LHCN-M2 (cell line): ENCODE measurements around the gene S1PR3. TPM values are rescaled to one million over a fixed set of nuclear protein-coding genes. Genes with fewer than 3 reads are reported as not detected.
A peak's percentile ranks its signal among the peaks of the same experiment; 100 is the strongest.

ENCODE experiments used
- DNase-seq: peaks from one replicate; pipeline ENCODE4 v3.0.0-alpha.2; 2012; ENCODE audit warnings: low read depth
- total RNA-seq: library from RNA; depleted of rRNA; stranded (reverse); fragments of >200 nt; gene quantifications from 2 replicates; pipeline ENCODE4 v1.2.3, GENCODE V29; 2014; rRNA removed

The S1PR3 gene
- total RNA-seq, 1 experiment from 2014 or later: 3.2 TPM

DNA sequence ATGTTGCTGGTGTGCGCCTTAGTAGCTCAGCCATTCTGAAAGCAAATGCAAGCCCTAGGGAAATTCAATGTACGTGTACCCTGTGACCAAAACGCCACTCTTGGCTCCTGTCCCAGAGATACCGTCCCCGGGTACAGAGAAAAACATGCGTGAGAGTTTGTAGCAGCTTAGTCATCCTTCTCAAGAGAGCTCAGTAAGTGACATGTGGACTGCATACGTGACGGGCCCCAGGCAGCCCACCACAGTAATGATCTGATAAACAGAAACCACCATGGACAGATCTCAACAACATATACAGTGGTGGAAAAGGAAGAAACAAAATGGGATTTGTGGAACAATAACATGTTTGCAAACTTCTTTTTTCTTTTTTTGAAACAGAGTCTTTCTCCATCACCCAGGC is 45.1 kb downstream of the S1PR3 start:
- no peak for DNase-seq

DNA sequence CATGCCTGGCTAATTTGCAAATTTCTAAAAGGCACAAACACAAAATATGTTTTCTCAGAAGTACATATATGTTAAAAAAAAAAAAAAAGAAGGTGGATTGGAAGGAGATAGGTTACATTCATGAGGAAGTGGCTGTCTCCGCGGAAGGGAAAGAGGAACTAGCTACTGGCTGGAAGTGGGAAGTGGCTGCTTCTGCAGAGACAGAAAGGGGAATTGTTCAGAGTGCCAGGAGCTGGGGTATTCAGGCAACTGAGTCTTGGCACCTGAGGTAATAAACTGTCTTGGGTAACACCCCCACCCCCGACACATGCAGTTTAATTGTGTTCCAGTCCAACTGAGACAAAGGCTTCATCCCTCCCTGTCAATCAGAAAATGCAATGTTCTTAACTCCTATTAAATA is 45.6 kb downstream of the S1PR3 start:
- DNase-seq: no peak

DNA sequence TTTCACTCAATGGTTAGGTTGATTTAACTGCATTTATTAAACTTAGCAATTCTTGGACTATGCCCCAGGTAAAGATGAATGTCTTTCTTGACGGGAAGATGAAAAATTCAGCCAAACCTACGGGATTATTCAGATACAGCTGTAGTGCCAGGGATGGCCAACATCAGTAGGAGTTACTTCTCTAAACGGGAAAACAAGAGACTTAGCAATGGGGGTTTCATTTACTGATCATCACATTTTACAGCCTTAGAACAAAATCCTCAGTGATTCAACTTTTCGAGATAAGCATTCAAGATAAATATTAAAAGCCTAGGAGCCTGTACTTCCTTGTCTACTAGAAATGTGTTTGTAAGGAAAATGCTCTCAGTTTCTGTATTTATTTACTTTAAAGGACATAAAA is 46.1 kb downstream of the S1PR3 start:
- no peak for DNase-seq

DNA sequence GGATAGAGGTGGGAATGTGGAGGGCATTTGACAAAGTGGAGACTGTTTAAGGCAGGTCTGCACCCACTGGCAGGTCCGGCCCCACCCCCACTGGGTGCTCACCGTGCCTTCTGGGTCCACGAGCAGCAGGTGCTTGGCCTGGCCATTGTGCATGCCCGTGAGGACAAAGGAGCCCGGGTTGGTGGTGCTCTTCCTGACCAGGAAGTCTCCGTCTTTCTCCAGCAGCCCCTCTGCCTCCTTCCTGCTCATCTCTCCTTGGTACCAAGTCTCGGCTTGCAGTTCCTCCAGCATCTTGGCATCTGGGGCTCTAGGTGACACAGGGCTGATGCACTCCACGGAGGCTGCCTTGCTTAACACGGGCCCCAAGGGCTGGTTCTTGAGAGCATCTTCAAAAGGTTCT is 46.6 kb downstream of the S1PR3 start:
- DNase-seq: no peak

DNA sequence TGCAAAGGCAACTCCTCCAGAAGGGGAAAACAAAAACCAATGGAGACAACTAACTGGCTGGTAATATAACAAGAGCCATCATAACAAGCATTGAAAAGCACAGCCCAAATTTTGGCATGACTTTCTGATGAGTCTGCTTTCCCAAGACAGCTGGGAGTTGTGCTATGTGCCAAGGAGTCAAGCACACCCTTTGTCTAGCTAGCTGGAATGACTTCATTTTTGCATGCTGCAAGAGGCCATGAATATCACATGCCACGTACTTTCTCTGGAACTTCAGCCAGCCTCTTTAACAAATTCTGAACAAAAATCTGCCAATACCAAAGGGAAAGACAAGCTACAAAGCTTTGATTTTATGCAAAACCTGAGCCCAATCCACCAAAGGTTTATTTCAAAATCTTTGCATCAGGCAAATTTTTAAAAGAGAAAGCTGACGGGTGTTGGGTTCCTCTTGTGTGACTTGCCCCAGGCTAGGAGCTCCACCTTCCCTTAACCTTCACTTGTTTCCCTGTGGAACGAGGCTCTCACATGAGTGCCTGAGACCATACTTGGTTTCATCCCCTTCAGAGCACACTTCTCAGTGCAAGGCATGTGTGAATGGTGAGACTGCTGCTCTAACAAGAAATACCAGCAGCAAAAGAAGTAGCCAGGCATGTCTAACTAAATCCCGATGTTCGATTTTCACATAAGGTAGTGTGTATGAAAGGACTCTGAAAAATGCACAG is 47.3 kb downstream of the S1PR3 start:
- DNase-seq: peak; percentile 74

DNA sequence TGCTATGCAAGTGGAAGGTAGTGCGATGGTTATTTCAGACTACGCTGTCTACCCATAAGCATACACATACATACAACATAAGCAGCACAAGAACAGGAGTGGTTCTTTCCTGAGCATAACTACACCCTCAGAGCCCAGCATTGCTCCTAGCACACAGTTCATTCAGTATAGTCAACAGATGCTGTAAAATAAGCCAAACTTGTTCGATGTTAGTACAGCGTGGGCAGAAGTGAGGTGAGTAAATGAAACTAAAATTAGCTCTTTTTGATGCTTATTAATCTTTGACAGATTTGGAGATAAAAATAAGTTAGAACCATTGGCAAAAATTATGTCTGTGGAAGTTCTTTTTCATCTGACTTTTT is 47.8 kb downstream of the S1PR3 start:
- DNase-seq: no peak

DNA sequence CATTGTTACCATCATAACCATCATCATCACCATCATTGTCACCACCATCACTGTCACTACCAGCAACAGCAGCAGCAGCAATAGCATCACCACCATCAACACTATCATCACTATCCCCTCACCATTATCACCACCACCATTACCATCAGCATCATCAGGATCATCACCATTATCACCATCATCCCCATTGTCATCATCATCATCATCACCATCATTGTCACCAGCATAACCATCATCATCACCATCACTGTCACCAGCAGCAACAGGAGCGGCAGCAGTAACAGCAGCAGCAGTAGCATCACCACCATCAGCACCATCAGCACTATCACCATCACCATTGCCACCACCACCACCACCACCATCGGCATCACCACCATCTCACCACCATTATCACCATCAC is 48.4 kb downstream of the S1PR3 start:
- DNase-seq: no peak

DNA sequence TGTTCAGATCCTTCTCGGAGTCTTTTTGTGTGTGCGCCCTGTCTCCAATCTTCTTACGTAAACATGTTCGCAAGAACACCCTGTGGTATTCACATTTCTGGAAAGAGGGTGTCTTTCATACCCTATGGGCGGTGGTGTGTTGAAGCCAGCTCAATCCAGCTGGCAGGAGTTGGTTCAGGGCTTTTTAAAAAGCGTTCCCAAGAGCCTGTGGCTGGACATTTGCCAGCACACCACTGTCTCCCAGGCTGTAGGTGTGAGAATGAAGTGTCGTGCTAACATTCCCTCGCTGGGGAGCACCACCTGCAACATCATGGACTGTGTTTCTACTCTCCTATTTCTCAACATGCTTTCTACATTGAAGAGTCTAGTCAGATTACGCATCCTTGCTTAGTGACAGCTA is 51.7 kb downstream of the S1PR3 start:
- DNase-seq: no peak

DNA sequence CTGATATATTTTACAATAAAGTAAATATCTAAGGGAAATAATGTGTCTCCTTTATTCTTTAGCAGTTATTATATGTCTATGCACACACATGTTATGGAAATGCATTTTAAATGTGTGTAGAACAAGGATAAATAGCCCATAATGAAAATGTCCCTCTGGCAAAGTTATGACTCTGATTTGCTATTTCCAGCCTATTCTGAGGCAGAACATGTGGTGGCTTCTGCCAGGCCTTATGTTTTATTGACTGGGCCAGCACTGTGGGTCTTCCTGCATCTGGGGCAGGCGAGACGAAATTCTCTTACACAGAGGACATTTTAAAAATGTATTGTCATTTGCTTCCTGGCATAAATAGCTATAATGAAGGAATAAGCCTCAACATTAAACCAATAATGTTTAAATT is 52.8 kb downstream of the S1PR3 start:
- DNase-seq: no peak

DNA sequence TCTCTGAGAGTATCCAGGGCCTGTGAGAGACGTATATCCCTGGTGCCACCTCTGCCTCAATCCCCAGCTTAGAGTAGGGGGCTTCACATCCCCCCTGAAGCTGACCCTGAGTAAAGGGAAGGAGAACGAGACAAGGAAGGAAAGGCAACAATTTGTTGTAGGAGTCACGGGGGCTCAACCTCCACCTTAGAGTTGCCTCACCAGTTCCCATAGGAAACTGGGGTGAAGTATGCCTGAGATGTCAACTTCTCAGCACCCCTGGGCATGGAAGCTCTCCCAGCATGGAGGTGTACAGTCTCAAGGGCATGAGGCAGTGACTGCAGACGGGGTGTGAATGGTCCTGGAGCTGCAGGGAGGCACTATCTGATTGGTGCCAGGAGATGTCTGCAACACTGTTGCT is 53.6 kb downstream of the S1PR3 start:
- no peak for DNase-seq

DNA sequence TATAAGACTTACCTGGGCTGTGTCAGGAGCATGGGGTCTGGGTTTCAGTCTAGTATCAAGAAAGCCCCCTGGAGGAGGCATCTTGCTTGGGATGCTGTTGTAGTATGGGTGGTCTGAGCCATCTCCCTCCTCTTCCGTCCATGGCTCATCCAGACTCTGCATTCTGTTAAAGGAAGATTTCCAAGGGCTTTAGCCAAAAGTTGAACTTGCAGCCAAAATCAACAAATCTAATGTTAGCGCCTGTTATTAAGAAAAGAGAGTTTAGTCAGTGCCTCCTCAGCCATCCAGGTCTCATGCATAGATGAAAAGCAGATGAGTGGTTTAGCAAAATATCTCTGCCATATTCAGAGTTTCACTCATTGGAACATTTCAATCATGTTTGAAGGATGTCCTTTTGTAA is 55.6 kb downstream of the S1PR3 start:
- no peak for DNase-seq

DNA sequence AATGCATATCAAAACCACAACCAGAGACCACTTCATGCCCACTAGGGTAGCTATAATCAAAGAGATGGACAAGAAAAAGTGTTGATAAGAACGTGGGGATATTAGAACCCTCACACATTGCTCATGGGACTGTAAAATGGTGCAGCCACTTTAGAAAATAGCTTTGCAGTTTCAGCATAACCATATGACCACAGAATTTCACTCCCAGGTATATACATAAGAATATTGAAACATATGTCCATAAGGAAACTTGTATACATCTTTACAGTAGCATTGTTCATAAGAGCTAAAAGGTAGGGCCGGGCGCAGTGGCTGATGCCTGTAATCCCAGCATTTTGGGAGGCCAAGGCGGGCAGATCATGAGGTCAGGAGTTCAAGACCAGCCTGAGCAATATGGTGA is 56.4 kb downstream of the S1PR3 start:
- no peak for DNase-seq

DNA sequence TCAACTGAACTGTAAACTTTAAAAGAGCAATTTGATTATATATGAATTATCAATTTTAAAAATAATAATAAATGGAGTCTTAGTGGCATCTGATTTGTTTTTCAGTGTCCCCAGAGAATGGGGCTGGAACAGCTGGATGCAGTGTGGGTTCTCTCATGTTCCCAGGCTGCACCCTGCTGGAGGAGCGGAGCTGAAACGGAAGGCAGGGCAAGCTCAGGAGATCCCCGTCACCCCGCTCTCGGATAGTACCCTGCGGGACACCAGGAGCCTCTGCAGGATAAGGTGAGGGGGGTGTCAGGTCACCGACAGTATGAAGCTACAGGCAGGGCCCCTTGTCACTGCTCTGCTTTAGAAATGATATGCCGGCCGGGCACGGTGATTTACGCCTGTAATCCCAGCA is 57.3 kb downstream of the S1PR3 start:
- DNase-seq: no peak

DNA sequence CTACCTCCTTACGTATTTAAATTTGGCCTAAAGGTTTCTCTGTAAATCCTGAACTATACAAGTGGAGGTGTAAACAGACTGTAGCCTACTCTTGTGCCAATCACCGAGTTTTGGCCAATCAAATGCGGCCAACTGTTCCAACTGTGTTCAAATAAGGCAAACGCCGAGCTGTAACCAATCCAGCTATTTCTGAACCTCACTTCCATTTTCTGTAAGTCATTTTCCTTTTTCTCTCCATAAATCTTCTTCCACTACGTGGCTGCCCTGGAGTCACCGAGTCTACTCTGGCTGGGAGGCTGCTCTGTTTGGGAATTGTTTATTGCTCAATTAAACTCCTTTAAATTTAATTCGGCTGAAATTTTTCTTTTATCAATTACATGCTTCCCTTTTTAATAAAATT is 58.4 kb downstream of the S1PR3 start:
- no peak for DNase-seq

DNA sequence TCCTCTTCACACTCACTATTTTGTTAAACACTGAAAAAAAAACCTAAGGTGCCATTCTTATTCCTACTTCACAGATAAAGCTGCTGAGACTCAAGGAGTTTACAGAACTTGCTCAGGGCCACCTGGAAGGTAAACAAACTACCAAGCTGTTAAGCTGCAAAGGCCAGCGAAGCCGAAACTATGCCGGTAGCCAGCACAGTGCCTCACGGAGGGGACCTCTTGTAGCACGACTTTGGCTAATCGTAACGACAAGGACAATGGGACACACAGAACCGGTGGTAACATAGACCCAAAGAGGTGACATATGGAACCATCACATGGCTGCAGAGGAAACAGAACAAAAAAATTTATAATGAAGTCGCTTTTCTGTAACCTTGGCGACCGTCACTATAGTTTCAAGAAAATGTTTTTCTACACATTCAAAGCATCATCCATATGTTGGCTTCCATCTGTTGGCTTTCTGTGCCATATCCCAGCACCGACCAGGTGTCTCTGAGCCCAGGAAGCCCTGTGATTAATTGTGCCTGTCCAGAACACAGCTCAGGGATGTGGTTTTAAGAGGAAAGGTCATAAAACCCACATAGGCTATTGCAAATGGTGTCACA is 60.3 kb downstream of the S1PR3 start:
- no peak for DNase-seq

DNA sequence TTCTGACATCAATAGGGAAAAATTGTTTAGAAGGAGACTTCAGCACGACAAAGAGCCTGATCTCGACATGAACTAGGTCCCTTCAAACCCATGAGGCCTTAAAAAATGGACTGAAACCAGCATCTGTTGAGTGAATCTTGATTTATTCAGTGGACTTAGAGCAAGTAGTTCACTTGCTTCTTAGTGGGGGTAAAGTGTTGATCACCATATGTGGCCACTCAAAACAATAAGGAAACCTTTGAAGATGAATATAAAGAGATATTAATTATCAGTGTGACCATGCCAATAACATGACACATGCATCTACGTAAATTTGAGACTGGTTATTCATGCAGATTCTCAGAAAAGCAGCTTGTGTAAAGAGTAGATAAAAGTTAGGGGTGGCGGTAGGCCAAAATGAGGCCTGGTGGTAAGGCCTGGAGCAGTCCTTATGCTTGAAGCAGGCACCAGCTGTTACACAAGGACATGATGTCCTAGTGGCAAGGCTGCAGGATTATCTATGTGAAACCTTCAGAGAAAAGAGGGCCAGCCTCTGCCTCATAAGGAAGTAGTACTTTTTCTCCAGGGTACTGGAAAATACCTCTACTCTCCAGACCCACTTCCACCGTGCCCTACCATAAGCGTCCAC is 61.3 kb downstream of the S1PR3 start:
- DNase-seq: peak; percentile 3

DNA sequence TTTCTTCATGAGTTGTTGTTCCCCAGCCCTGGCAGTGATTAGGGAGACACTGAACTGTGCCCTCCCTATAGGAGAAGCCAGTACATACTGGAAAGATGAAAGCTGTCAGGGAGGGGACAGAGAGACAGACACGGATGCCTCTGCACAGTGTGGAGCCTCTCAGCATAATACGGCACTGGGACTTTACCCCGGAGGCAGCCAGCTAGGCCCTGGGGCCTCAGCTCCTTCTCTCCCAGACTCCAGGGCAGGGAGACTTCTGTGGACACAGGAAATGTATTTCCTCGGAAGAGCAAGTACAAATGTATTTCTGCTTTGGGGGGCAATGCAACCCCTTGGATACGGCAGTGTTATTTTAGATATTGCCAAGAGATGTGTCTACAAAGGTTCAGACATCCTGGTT is 62.0 kb downstream of the S1PR3 start:
- no peak for DNase-seq

Other genes starting within 250 kb of the S1PR3 start
- gene SHC3, start 187.3 kb downstream of the S1PR3 start, total RNA-seq: under 0.01 and 0.06 TPM in 2 replicates